Measurements from ENCODE around the gene CYFIP1. TPM values are rescaled to one million over a fixed set of nuclear protein-coding genes. Genes with fewer than 3 reads are reported as not detected.

The CYFIP1 gene
- total RNA-seq, 1 experiment from 2014 or later: 159 TPM

GRCh38 chr15:22907161-22907950, 72.8 kb downstream of the CYFIP1 start:
- H3K9me3 ChIP-seq (ENCODE audit: control insufficient read depth, insufficient read depth, low read depth, low read length): no peaks in the 10 kb centered on the region
- intact Hi-C loops (cut with micrococcal nuclease; ENCODE audit: unreplicated experiment): no loop called here
- no peak for DNase-seq (ENCODE audit: low read depth, low spot score)
- in situ Hi-C loops (cut with HindIII; ENCODE audit: low pct_unique_long_range_greater_than_20kb, low sequenced_read_pairs): no loop called here
- no peak for TF ChIP-seq POLR2AphosphoS5 (IDR thresholded peaks at IDR 0.05; ENCODE audit: low read depth, low read length)
- TF ChIP-seq REST (IDR thresholded peaks at IDR 0.05; ENCODE audit: insufficient read depth in 1 of 2, low read depth in 2 of 2, low read length in 1 of 2): no peak
- no peak for TF ChIP-seq TCF7L2 (IDR thresholded peaks at IDR 0.05; ENCODE audit: low read depth, low read length)
- TF ChIP-seq SIN3A (IDR thresholded peaks at IDR 0.05; ENCODE audit: borderline replicate concordance, insufficient read depth, low read depth, low read length): no peak
- no peak for TF ChIP-seq CTCF (IDR thresholded peaks at IDR 0.05)
- no TSS peak for BruUV-seq (replicated peaks)
- H3K27me3 ChIP-seq (ENCODE audit: control insufficient read depth, insufficient read depth, low read length): no peaks in the 10 kb centered on the region
- no peak for ATAC-seq
- peaks cover 10% of the 10 kb centered on the region for H3K36me3 ChIP-seq (ENCODE audit: control insufficient read depth, insufficient read depth, low read length)
- H3K4me1 ChIP-seq (ENCODE audit: control insufficient read depth, insufficient read depth, low read length): no peaks in the 10 kb centered on the region
- no peak overlapping the region for H3K27ac ChIP-seq (ENCODE audit: low read length)
- POLR2A ChIA-PET: no interaction called here
- no peak overlapping the region for H3K4me3 ChIP-seq (ENCODE audit: low read depth in 2 of 2, low read length in 2 of 2)
- CTCF ChIA-PET: no interaction called here

- no peak for TF ChIP-seq REST (IDR thresholded peaks at IDR 0.05; ENCODE audit: insufficient read depth in 1 of 2, low read depth in 2 of 2, low read length in 1 of 2)
- TF ChIP-seq TCF7L2 (IDR thresholded peaks at IDR 0.05; ENCODE audit: low read depth, low read length): no peak
- TF ChIP-seq POLR2AphosphoS5 (IDR thresholded peaks at IDR 0.05; ENCODE audit: low read depth, low read length): no peak
- no peak for TF ChIP-seq CTCF (IDR thresholded peaks at IDR 0.05)
- no peak for TF ChIP-seq SIN3A (IDR thresholded peaks at IDR 0.05; ENCODE audit: borderline replicate concordance, insufficient read depth, low read depth, low read length)
- no TSS peak for BruUV-seq (replicated peaks)
- H3K27me3 ChIP-seq (ENCODE audit: control insufficient read depth, insufficient read depth, low read length): no peaks in the 10 kb centered on the region
- no peaks in the 10 kb centered on the region for H3K4me1 ChIP-seq (ENCODE audit: control insufficient read depth, insufficient read depth, low read length)
- in situ Hi-C loops (cut with HindIII; ENCODE audit: low pct_unique_long_range_greater_than_20kb, low sequenced_read_pairs): no loop called here
- DNase-seq (ENCODE audit: low read depth, low spot score) (no peak), ATAC-seq (no peak)
- H3K9me3 ChIP-seq (ENCODE audit: control insufficient read depth, insufficient read depth, low read depth, low read length): no peaks in the 10 kb centered on the region
- intact Hi-C loops (cut with micrococcal nuclease; ENCODE audit: unreplicated experiment): no loop called here
- H3K4me3 ChIP-seq (ENCODE audit: low read depth in 2 of 2, low read length in 2 of 2): no peak overlapping the region
- ChIA-PET CTCF (no interaction called here), POLR2A (no interaction called here)
- peaks cover 7% of the 10 kb centered on the region for H3K36me3 ChIP-seq (ENCODE audit: control insufficient read depth, insufficient read depth, low read length)
- H3K27ac ChIP-seq (ENCODE audit: low read length): no peak overlapping the region
Observed at GRCh38 chr15:22904736-22905135, 75.4 kb downstream of the CYFIP1 start.
